Measurements from ENCODE around the gene AFF1.

- TF ChIP-seq CTCF (IDR thresholded peaks at IDR 0.05; ENCODE audit: low read depth, low read length, missing input control), result no peak
- TF ChIP-seq, protein P1, sequence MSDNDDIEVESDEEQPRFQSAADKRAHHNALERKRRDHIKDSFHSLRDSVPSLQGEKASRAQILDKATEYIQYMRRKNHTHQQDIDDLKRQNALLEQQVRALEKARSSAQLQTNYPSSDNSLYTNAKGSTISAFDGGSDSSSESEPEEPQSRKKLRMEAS (IDR thresholded peaks at IDR 0.05), result no peak
Measured at GRCh38 chr4:86975927-86976326, 41.1 kb downstream of the AFF1 start.

Measured in liver (tissue), 2 donors.